AG04450 (cell line): ENCODE measurements around the gene AKT1S1. TPM values are rescaled to one million over a fixed set of nuclear protein-coding genes. Genes with fewer than 3 reads are reported as not detected.

Experiments used
- CTCF ChIA-PET: fragments of 300-600, 350-600 bp; formaldehyde crosslinking; extraction: SDS; loops from one replicate; lab custom pipeline; 2022; ENCODE audit warnings: antibody characterized with exemption, inconsistent platforms; lab: Charles Lee
- POLR2A ChIA-PET: fragments of 350-600 bp; formaldehyde crosslinking; extraction: SDS; loops from one replicate; lab custom pipeline; 2021; ENCODE audit warnings: antibody characterized with exemption, inconsistent platforms; lab: Yijun Ruan, JAX
- DNase-seq: peaks from one replicate; pipeline ENCODE4 v3.0.0-alpha.2; 2011; ENCODE audit warnings: low read depth, low spot score
- H3K27ac ChIP-seq: one replicate; pipeline ENCODE4 v1.5.1; 2012; ENCODE audit warnings: low read depth, low read length, control low read depth
- H3K27me3 ChIP-seq: one replicate; pipeline ENCODE4 v1.6.0; 2012; ENCODE audit warnings: low read length; ENCODE audit not compliant: control insufficient read depth, insufficient read depth
- H3K4me3 ChIP-seq: 2 replicates; pipeline ENCODE4 v1.5.1; 2011; ENCODE audit warnings: mild to moderate bottlenecking, low read depth, low read length, control low read depth
- H3K9me3 ChIP-seq: 2 replicates; pipeline ENCODE4 v1.5.1; 2012; ENCODE audit warnings: low read length; ENCODE audit not compliant: control insufficient read depth, insufficient read depth
- CTCF ChIP-seq: IDR thresholded peaks from 2 replicates; pipeline ENCODE4 v1.5.1; 2011; ENCODE audit warnings: low read depth, low read length, control low read depth, inconsistent platforms
- polyA plus RNA-seq: library from polyadenylated mRNA; depleted of rRNA; stranded (reverse); fragments of >200 nt; gene quantifications from 2 replicates; pipeline ENCODE4 v1.2.3, GENCODE V29; 2011

Gene AKT1S1
- polyA plus RNA-seq, 1 experiment, result 27.5 TPM

DNA sequence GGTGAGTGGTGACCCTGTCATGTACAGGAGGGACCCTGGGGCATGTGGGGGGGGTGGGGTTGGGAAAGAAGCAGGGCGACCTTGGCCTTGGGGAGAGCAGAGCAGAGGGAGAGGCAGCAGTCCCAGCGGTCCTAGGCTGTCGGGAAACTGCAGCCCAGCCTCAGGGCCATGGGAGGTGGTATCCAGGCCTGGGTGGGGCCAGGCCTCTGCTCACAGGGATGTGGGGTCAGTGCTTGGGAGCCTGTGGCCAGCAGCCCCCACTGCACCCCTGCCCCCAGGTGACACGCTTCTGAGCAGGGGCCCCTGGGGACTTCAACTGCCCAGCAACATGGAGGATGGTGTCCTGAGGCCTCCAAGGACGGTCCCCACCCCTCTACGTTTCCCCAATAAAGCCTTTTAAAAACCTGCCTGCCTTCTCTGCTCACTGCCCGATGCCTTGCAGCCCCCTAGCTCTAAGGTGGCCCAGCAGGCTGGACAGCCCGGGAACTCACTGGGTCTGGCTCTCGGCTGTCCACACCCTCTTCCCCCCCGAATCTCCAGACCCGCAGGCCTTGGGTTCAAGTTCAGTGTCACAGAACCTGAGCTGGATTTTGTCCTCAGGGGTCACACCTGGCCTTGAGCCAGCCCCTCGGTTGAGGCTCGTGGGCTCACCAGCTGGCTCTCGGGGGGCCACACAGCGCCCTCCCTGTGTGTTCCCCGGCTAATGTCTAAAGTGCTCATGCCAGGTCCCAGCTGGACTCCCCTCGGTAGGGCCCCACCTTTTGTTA lies 16.6 kb downstream of the AKT1S1 start:
- H3K27me3 ChIP-seq, result no peaks in the 10 kb centered on the region
- H3K4me3 ChIP-seq, result no peak overlapping the region
- no peak for DNase-seq
- H3K9me3 ChIP-seq, result no peaks in the 10 kb centered on the region; the same call in 1 of the 2 replicates
- no peak for TF ChIP-seq CTCF
- CTCF ChIA-PET, result no interaction called here
- POLR2A ChIA-PET, result interaction anchor here (1.1 to 1.2 kb wide), 2 partner anchors 9 to 51 kb away, joined by 3 read pairs; no protein-coding TSS in a partner anchor
- H3K27ac ChIP-seq, result no peak overlapping the region

- H3K4me3 ChIP-seq, result no peak overlapping the region
- no peaks in the 10 kb centered on the region for H3K27me3 ChIP-seq
- DNase-seq, result no peak
- no peaks in the 10 kb centered on the region; the same call in 1 of the 2 replicates for H3K9me3 ChIP-seq
- peak overlapping the region; percentile 47 for H3K27ac ChIP-seq
- CTCF ChIA-PET, result interaction anchor here (1.1 kb wide), 1 partner anchor 9 kb away, joined by 3 read pairs; no protein-coding TSS in a partner anchor
- no peak for TF ChIP-seq CTCF
- POLR2A ChIA-PET, result interaction anchor here (1.1 to 1.3 kb wide), 2 partner anchors 9 to 10 kb away, joined by 3 to 4 read pairs; no protein-coding TSS in a partner anchor
Measured at GRCh38 chr19:49859682-49860335, 17.3 kb downstream of the AKT1S1 start.

GRCh38 chr19:49858088-49858985 lies 18.8 kb downstream of the AKT1S1 start:
- DNase-seq, result no peak
- H3K27me3 ChIP-seq, result no peaks in the 10 kb centered on the region
- H3K27ac ChIP-seq, result peak overlapping the region; percentile 52
- no peak overlapping the region for H3K4me3 ChIP-seq
- ChIA-PET POLR2A (interaction anchor here (1.1 to 2.3 kb wide), 3 partner anchors 8 to 11 kb away, joined by 4 to 5 read pairs (median 4); no protein-coding TSS in a partner anchor), CTCF (interaction anchor here (1.1 kb wide), 1 partner anchor 8 kb away, joined by 3 read pairs; no protein-coding TSS in a partner anchor)
- H3K9me3 ChIP-seq, result no peaks in the 10 kb centered on the region; the same call in 1 of the 2 replicates
- no peak for TF ChIP-seq CTCF

GRCh38 chr19:49857838-49858087 lies 19.4 kb downstream of the AKT1S1 start:
- Histone ChIP-seq H3K27me3 (no peaks in the 10 kb centered on the region), H3K4me3 (no peak overlapping the region), H3K9me3 (no peaks in the 10 kb centered on the region; the same call in 1 of the 2 replicates), H3K27ac (peak overlapping the region; percentile 39)
- no peak for TF ChIP-seq CTCF
- ChIA-PET POLR2A (interaction anchor here (1.1 to 2.3 kb wide), 2 partner anchors 9 to 12 kb away, joined by 4 to 5 read pairs; no protein-coding TSS in a partner anchor), CTCF (no interaction called here)
- no peak for DNase-seq
